ENCODE measurements around the gene SCYGR5.

The SCYGR5 gene

DNA sequence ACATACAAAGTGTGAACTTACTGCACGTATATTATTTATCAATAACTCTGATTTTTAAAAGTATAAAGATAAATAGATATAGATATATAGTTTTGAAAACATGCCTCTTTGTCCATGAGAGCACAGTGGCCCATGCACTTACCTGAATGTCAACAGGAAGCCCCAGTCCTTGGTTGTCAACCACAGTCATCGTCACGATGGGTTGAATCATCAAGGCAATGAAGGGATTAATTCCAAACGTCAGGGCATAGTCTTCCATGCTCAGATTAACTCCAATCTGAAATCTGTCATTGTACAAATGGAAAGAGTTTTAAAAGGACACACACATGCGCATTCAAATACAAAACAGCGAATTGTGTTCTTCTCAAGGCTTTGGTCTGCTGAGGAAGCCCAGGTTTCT lies 33.8 kb upstream of the SCYGR5 start:
- WGBS, 2 donors (ENCODE audit: extremely low coverage in 2 of 2, insufficient read length in 2 of 2, insufficient replicate concordance in 1 of 2): no CpG with 5 or more reads among the region's 6 CpGs
- Histone ChIP-seq H2BK5ac (ENCODE audit: low read length) (no peak overlapping the region), H3K18ac (ENCODE audit: low read length) (no peak overlapping the region), H3K9ac (ENCODE audit: low read depth, low read length, poor library complexity) (no peak overlapping the region), H3K27me3 (ENCODE audit: control insufficient read depth in 3 of 3, insufficient read depth in 3 of 3, low read depth in 1 of 3, low read length in 3 of 3) (no peaks in the 10 kb centered on the region), H2BK120ac (ENCODE audit: low read depth, low read length) (no peak overlapping the region), H2AFZ (ENCODE audit: low read length) (no peak overlapping the region), H4K91ac (ENCODE audit: low read depth, low read length, poor library complexity) (no peak overlapping the region), H2BK15ac (ENCODE audit: low read length) (no peak overlapping the region), H3K14ac (ENCODE audit: low read length) (no peak overlapping the region), H3K4ac (ENCODE audit: low read length) (no peak overlapping the region), H3K27ac (replicated peaks; ENCODE audit: low read length) (no peak overlapping the region), H3K36me3 (replicated peaks in 1 of 2; ENCODE audit: control insufficient read depth in 2 of 2, insufficient read depth in 2 of 2, low read length in 2 of 2) (no peaks in the 10 kb centered on the region), H4K8ac (ENCODE audit: low read depth, low read length) (no peak overlapping the region), H3K4me1 (ENCODE audit: control insufficient read depth in 2 of 2, insufficient read depth in 1 of 2, low read depth in 1 of 2, low read length in 2 of 2) (no peaks in the 10 kb centered on the region), H2BK12ac (ENCODE audit: low read length) (no peak overlapping the region), H3K4me2 (ENCODE audit: insufficient read depth, low read length, poor library complexity, severe bottlenecking) (no peak overlapping the region), H3K23ac (ENCODE audit: low read depth, low read length, poor library complexity) (no peak overlapping the region), H2AK5ac (ENCODE audit: low read depth, low read length) (no peak overlapping the region), H3K9me3 (replicated peaks in 1 of 2; ENCODE audit: control insufficient read depth in 2 of 2, insufficient read depth in 1 of 2, low read depth in 1 of 2, low read length in 2 of 2) (no peaks in the 10 kb centered on the region), H3K4me3 (ENCODE audit: low read length in 2 of 2) (no peak overlapping the region), H3K79me1 (ENCODE audit: low read depth, low read length) (no peaks in the 10 kb centered on the region)
- DNase-seq (ENCODE audit: low spot score): no peak

DNA sequence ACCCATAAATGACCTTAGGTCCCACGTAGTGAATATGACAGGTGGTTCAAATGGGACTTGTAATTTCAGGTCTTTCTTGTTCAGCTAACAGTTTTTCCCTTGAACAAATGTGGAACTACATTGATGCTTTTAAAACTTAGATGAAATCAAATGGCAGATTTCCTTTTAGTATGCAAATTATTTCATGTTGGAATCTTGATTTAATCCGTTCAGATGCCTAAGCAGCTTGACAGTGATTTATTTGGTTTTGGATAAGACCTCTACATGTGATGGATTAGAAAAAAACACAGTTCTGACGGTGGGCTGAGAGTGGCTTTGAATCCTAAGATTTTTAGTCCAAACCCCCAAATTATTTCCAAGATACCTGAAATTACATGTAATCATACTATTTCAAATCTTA lies 32.4 kb upstream of the SCYGR5 start:
- Histone ChIP-seq H3K36me3 (replicated peaks in 1 of 2; ENCODE audit: control insufficient read depth in 2 of 2, insufficient read depth in 2 of 2, low read length in 2 of 2) (no peaks in the 10 kb centered on the region), H3K9ac (ENCODE audit: low read depth, low read length, poor library complexity) (no peak overlapping the region), H3K23ac (ENCODE audit: low read depth, low read length, poor library complexity) (no peak overlapping the region), H3K4me3 (ENCODE audit: low read length in 2 of 2) (no peak overlapping the region), H3K79me1 (ENCODE audit: low read depth, low read length) (no peaks in the 10 kb centered on the region), H3K9me3 (replicated peaks in 1 of 2; ENCODE audit: control insufficient read depth in 2 of 2, insufficient read depth in 1 of 2, low read depth in 1 of 2, low read length in 2 of 2) (no peaks in the 10 kb centered on the region), H3K4me2 (ENCODE audit: insufficient read depth, low read length, poor library complexity, severe bottlenecking) (no peak overlapping the region), H2AK5ac (ENCODE audit: low read depth, low read length) (no peak overlapping the region), H3K4ac (ENCODE audit: low read length) (no peak overlapping the region), H4K8ac (ENCODE audit: low read depth, low read length) (no peak overlapping the region), H2BK15ac (ENCODE audit: low read length) (no peak overlapping the region), H4K91ac (ENCODE audit: low read depth, low read length, poor library complexity) (no peak overlapping the region), H3K4me1 (ENCODE audit: control insufficient read depth in 2 of 2, insufficient read depth in 1 of 2, low read depth in 1 of 2, low read length in 2 of 2) (no peaks in the 10 kb centered on the region), H3K27me3 (ENCODE audit: control insufficient read depth in 3 of 3, insufficient read depth in 3 of 3, low read depth in 1 of 3, low read length in 3 of 3) (no peaks in the 10 kb centered on the region), H2BK120ac (ENCODE audit: low read depth, low read length) (no peak overlapping the region), H2BK12ac (ENCODE audit: low read length) (no peak overlapping the region), H3K18ac (ENCODE audit: low read length) (no peak overlapping the region), H3K14ac (ENCODE audit: low read length) (no peak overlapping the region), H3K27ac (replicated peaks; ENCODE audit: low read length) (no peak overlapping the region), H2BK5ac (ENCODE audit: low read length) (no peak overlapping the region), H2AFZ (ENCODE audit: low read length) (no peak overlapping the region)
- no peak for DNase-seq (ENCODE audit: low spot score)
- WGBS, 2 donors (ENCODE audit: extremely low coverage in 2 of 2, insufficient read length in 2 of 2, insufficient replicate concordance in 1 of 2): no CpG with 5 or more reads among the region's 3 CpGs

DNA sequence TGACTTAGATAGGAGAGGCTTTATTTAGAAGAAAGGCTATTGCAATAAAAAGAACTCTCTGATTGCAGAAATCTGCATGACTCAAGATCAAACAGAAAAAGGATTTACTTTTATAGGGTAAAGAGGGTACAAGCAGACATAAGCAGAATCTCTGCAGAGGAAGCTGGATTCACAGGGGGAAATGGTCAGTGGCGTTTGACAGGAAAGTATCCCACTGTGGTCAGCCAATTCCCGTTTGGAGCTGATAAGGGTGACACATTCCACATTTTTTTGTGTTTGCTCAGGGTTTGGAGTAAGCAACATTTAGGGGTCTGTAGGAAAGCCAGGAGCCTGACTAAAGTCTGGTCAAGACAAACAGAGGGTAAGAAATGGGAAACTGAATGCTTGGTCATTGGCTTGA lies 23.9 kb upstream of the SCYGR5 start:
- no peak overlapping the region for H3K27ac ChIP-seq (replicated peaks; ENCODE audit: low read length)

DNA sequence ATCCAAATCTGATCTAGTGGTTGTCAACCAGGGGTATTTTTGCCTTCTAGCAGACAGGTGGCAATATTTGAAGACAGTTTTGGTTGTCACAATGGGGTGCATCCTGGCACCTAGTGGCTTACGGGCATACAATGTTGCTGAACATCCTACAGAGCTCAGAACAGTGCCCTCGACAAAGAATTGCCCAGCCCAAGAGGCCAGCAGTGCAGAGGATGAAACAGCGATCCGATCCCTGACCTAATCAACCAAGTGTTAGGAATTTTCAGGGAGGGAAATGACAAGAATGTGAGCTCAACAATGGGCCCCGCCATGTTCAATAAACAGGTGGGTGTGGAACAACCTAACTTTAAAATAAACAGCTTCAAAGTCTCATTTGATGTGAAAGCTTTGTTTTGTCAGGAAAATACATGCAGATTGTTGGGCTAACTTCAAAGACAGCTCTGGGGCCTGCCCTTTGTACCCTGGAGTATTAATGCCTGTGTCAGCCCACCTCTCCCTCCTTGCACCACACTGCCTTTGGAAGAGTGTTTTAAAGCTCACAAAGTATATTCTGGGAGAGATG lies 22.5 kb upstream of the SCYGR5 start:
- Histone ChIP-seq H4K8ac (ENCODE audit: low read depth, low read length) (no peak overlapping the region), H3K23ac (ENCODE audit: low read depth, low read length, poor library complexity) (no peak overlapping the region), H2AK5ac (ENCODE audit: low read depth, low read length) (no peak overlapping the region), H3K27me3 (ENCODE audit: control insufficient read depth in 3 of 3, insufficient read depth in 3 of 3, low read depth in 1 of 3, low read length in 3 of 3) (no peaks in the 10 kb centered on the region), H3K9me3 (replicated peaks in 1 of 2; ENCODE audit: control insufficient read depth in 2 of 2, insufficient read depth in 1 of 2, low read depth in 1 of 2, low read length in 2 of 2) (no peaks in the 10 kb centered on the region), H2BK12ac (ENCODE audit: low read length) (no peak overlapping the region), H3K4ac (ENCODE audit: low read length) (no peak overlapping the region), H3K27ac (replicated peaks; ENCODE audit: low read length) (no peak overlapping the region), H2BK5ac (ENCODE audit: low read length) (no peak overlapping the region), H3K4me1 (ENCODE audit: control insufficient read depth in 2 of 2, insufficient read depth in 1 of 2, low read depth in 1 of 2, low read length in 2 of 2) (peaks cover 0 to 4% of the 10 kb centered on the region in 2 donors), H3K4me3 (ENCODE audit: low read length in 2 of 2) (no peak overlapping the region), H3K14ac (ENCODE audit: low read length) (no peak overlapping the region), H4K91ac (ENCODE audit: low read depth, low read length, poor library complexity) (no peak overlapping the region), H3K9ac (ENCODE audit: low read depth, low read length, poor library complexity) (no peak overlapping the region), H2BK15ac (ENCODE audit: low read length) (no peak overlapping the region), H2AFZ (ENCODE audit: low read length) (no peak overlapping the region), H3K4me2 (ENCODE audit: insufficient read depth, low read length, poor library complexity, severe bottlenecking) (no peak overlapping the region), H2BK120ac (ENCODE audit: low read depth, low read length) (no peak overlapping the region), H3K36me3 (replicated peaks in 1 of 2; ENCODE audit: control insufficient read depth in 2 of 2, insufficient read depth in 2 of 2, low read length in 2 of 2) (no peaks in the 10 kb centered on the region), H3K79me1 (ENCODE audit: low read depth, low read length) (no peaks in the 10 kb centered on the region), H3K18ac (ENCODE audit: low read length) (no peak overlapping the region)
- DNase-seq (ENCODE audit: low spot score): peak; percentile 5
- WGBS, 2 donors (ENCODE audit: extremely low coverage in 2 of 2, insufficient read length in 2 of 2, insufficient replicate concordance in 1 of 2): no CpG with 5 or more reads among the region's 5 CpGs

More for the DNA sequence above, 23.9 kb upstream of the SCYGR5 start:
- no peak overlapping the region for H3K4me3 ChIP-seq (ENCODE audit: low read length in 2 of 2)
- H3K4me2 ChIP-seq (ENCODE audit: insufficient read depth, low read length, poor library complexity, severe bottlenecking): no peak overlapping the region
- H3K4ac ChIP-seq (ENCODE audit: low read length): no peak overlapping the region
- no peak overlapping the region for H2AK5ac ChIP-seq (ENCODE audit: low read depth, low read length)
- no peaks in the 10 kb centered on the region for H3K79me1 ChIP-seq (ENCODE audit: low read depth, low read length)
- no peak overlapping the region for H2BK5ac ChIP-seq (ENCODE audit: low read length)
- no peak overlapping the region for H3K18ac ChIP-seq (ENCODE audit: low read length)
- no CpG with 5 or more reads among the region's 2 CpGs for WGBS, 2 donors (ENCODE audit: extremely low coverage in 2 of 2, insufficient read length in 2 of 2, insufficient replicate concordance in 1 of 2)
- no peak overlapping the region for H2BK12ac ChIP-seq (ENCODE audit: low read length)
- peaks cover 0 to 4% of the 10 kb centered on the region in 2 donors for H3K4me1 ChIP-seq (ENCODE audit: control insufficient read depth in 2 of 2, insufficient read depth in 1 of 2, low read depth in 1 of 2, low read length in 2 of 2)
- no peak overlapping the region for H4K8ac ChIP-seq (ENCODE audit: low read depth, low read length)
- no peak overlapping the region for H3K9ac ChIP-seq (ENCODE audit: low read depth, low read length, poor library complexity)
- H2AFZ ChIP-seq (ENCODE audit: low read length): no peak overlapping the region
- no peak overlapping the region for H2BK120ac ChIP-seq (ENCODE audit: low read depth, low read length)
- no peaks in the 10 kb centered on the region for H3K9me3 ChIP-seq (replicated peaks in 1 of 2; ENCODE audit: control insufficient read depth in 2 of 2, insufficient read depth in 1 of 2, low read depth in 1 of 2, low read length in 2 of 2)
- H3K14ac ChIP-seq (ENCODE audit: low read length): no peak overlapping the region
- H3K23ac ChIP-seq (ENCODE audit: low read depth, low read length, poor library complexity): no peak overlapping the region
- H2BK15ac ChIP-seq (ENCODE audit: low read length): no peak overlapping the region
- H3K27me3 ChIP-seq (ENCODE audit: control insufficient read depth in 3 of 3, insufficient read depth in 3 of 3, low read depth in 1 of 3, low read length in 3 of 3): no peaks in the 10 kb centered on the region
- no peaks in the 10 kb centered on the region for H3K36me3 ChIP-seq (replicated peaks in 1 of 2; ENCODE audit: control insufficient read depth in 2 of 2, insufficient read depth in 2 of 2, low read length in 2 of 2)
- no peak overlapping the region for H4K91ac ChIP-seq (ENCODE audit: low read depth, low read length, poor library complexity)
- no peak for DNase-seq (ENCODE audit: low spot score)
